ENCODE measurements around the gene FHIT. TPM values are rescaled to one million over a fixed set of nuclear protein-coding genes. Genes with fewer than 3 reads are reported as not detected.
"Not testable (repeated sequence)": the region's sequence is repeated elsewhere in the genome, so short reads cannot be mapped to it uniquely, and the experiment has no call there.

Gene FHIT
- total RNA-seq, 2 donors from 2014 or later = 8.7 to 12.7 TPM

DNA sequence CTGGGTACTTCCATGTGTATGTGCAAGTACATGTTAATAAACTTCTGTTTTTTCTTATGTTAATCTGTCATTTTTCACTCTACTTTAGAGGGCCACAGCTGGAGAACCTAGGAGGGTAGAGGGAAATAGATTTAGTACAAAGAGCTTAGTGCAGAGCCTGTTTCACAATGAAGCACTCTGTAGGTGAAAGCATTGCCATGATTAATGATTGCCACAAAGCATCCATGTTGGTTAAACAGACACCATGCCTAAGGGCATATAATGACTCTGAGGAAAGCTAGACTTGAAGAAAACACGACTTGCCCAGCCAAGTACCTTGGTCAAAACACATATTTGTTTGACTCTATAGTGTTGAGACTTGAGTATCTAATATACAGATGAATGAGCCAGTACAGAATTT, 338.4 kb downstream of the FHIT start:
- intact Hi-C loops (cut with DNase I) = no loop called here
- DNase-seq (no peak), ATAC-seq (no peak)

DNA sequence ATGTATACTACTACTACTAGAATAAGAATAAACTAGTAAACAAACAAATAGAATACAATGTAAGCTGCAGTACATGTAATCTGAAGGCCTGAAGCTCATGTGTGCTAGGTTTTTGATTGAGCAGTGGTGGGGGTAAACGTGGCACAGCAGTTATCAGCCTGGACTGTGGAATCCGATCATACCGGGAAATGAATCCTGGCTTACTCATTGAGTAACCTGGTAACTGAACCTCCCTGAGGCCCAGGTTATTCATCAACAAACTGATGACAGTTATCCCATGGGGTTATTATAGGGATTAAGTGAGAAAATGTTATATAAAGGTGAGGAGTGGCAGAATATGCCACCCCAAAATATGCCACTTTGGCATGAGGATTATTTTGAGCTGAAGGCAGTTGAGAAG, 339.1 kb downstream of the FHIT start:
- DNase-seq = no peak
- ATAC-seq = no peak
- intact Hi-C loops (cut with DNase I) = no loop called here

DNA sequence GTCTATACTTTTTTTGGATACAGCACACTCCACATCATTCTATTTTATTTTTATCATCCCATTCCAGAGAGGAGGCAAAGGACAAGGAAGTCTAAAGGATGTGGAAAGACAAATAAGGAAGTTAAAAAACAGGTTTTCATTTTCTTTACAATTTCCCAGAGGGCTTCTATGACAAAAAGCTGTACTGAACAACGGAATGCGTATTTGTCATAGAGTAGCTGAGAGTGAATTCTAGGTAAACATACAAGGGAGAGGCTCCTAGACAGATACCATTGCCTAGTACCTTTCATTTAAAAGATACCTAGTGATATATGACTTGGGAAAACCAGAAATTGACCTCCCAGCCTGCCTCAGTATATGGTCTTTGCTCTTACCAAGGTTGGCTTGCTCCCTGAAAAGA, 341.7 kb downstream of the FHIT start:
- intact Hi-C loops (cut with DNase I) = no loop called here
- DNase-seq = no peak
- ATAC-seq = no peak

DNA sequence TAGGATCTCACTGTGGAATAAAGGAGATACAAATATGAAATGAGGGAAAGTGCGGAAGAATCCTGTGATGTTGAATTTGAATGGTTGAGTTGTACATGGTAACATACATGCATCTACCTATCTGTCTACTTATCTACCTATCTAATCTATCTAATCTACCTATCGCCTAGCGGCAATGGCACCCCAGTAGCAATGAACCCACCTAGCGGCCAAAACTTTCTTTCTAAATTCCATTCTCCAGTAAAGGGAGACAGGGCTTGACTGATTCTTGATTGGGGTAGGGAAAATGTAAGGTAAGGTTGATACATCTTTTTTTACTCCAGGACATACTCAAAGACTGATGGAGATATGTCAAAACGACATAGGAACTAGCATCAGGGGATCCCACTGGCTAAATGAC, 345.0 kb downstream of the FHIT start:
- intact Hi-C loops (cut with DNase I) = no loop called here
- no peak for DNase-seq

DNA sequence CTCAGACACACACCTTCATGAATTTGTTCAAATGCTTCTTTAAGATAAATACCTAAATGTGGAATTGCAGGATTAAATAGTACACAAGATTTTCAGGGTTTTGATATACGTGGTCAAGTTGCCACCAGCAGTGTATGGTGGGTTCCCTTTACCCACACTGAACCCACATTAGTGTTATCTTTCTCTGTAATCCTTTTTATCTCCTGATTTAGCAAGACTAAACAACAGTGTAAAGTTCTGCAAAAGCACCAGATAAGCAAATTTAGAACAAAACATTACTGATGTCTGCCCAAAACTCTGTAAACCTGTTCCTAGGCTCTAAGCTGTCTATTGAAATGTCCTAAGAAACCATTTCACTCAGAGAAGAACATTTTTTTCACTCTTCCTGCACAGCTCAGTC, 352.9 kb downstream of the FHIT start:
- no peak for DNase-seq
- ATAC-seq = no peak
- intact Hi-C loops (cut with DNase I) = no loop called here

More for the DNA sequence above, 345.0 kb downstream of the FHIT start:
- no peak for ATAC-seq

DNA sequence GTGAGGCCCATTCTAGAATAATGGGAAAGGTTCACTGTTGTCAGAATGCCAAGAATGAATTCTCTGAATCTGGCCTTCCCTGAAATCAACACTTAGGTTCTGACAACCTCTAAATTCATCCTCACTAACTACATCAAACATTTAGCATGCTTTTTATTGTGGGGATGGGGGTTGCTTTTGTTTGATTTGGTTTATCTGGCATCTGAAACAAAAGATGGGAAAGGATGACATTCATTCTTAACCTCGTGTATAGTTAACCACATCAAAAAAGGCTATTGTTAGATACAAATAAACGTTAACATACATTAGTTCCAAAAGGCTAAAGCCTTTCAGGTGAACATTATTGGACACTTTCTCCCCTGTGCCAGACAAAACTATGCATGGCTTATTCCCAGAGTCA, 357.3 kb downstream of the FHIT start:
- ATAC-seq = no peak
- DNase-seq = no peak
- intact Hi-C loops (cut with DNase I) = no loop called here

DNA sequence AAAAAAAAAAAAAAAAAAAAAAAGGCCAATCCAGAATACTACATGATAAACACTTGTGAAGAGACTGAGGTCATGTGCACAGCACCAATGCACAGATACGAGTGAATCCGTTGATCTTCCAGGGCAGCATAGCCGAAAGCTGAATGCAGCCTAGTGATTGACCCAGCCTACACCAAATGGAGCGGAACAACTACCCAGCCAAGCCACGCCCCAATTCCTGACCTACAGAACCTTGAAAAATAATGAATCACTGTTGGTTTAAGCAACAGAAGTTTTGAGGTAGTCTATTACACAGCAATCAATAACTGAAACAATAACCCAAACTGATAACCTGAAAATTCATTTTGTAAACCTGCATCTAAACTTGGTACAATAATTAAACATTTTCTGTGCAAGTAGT, 361.0 kb downstream of the FHIT start:
- no peak for DNase-seq
- no peak for ATAC-seq
- intact Hi-C loops (cut with DNase I) = no loop called here

DNA sequence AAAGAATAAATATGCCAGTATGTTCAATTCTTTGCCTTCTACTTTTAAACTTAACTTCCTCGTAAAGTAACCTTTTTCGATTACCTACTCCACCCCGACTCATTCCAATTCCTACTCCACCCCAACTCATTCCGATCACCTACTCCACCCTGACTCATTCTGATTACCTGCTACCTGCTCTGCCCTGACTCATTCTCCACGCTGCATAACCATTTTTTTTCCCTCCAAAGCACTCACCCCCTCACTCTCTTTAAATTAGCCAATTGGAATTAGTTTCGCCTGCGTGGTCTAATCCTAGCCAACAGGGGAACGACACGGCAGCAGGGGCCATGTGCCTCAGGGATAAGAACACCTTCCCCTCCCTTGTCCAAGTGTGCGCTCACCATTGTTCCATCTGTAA, 362.3 kb downstream of the FHIT start:
- intact Hi-C loops (cut with DNase I); DNase-seq; ATAC-seq: not testable (repeated sequence)

DNA sequence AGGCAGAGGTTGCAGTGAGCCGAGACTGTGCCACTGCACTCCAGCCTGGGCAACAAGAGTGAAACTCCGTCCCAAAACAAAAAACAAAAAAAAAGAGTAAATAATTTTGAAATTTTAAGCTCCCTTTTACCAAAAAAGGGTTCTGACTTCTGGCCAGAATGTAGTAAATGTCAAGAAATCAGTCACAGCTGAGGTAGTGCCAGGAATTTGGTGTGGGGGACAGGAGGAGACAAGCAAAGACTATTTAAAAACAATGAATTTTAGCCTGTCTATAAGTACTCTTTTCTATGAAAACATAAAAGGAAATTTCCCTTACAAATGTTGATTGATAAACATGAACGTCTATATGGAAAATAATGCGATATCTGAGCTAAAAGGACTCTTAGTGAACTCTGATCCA, 363.7 kb downstream of the FHIT start:
- ATAC-seq = no peak
- no peak for DNase-seq
- intact Hi-C loops (cut with DNase I) = no loop called here

DNA sequence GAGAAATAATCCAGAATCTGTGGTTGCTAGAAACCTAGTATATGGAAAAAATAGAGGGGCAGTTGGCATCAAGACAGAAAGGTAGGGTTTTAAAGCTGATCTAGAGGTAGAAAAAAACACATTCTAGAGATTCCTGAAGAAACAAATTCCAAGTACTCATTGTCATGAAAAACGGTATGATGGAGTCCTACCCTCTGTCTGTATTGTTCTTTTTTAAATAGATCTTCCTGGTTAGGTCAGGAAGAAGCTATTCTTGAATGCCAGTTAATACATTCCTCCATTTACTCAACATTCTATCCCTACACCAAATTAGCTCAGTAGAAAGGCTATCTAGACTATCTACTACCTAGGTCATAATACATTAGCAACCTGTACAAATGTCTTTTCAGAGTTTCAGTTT, 364.7 kb downstream of the FHIT start:
- DNase-seq = no peak
- no peak for ATAC-seq
- intact Hi-C loops (cut with DNase I) = no loop called here

DNA sequence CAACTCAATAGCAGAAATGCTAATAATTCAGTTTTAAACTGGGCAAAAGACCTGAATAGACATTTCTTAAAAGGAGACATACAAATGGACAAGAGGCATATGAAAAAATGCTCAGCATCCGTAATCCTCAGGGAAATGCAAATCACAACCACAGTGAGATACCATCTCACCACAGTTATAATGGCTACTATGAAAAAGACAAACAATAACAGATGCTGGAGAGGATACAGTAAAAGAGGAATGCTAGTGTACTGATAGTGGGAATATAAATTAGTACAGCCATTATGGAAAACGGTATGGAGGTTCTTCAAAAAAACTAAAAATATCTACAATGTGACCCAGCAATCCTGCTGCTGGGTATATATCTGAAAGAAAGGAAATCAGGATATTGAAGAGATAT, 367.2 kb downstream of the FHIT start:
- ATAC-seq = no peak

DNA sequence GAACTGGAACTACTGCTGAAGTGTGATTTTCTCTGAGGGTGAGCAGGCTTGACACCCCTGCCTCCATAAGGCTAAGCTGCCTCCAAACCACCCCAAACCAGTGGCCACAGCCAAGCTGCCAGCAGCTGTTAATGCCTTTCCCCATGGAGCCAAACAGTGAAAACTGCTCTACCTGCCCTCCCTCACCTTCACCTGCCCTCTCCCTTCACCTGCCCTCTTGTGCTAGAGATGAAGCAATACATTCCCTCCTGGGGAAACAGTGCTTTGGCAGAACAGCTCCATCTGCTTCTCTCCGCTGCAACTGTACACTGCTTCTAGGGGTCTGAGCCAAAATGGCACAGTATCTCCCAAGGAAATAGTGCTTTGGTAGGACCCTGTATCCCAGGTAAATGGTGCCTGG, 374.1 kb downstream of the FHIT start:
- DNase-seq = no peak
- no peak for ATAC-seq

More for the DNA sequence above, 367.2 kb downstream of the FHIT start:
- intact Hi-C loops (cut with DNase I) = no loop called here
- no peak for DNase-seq

DNA sequence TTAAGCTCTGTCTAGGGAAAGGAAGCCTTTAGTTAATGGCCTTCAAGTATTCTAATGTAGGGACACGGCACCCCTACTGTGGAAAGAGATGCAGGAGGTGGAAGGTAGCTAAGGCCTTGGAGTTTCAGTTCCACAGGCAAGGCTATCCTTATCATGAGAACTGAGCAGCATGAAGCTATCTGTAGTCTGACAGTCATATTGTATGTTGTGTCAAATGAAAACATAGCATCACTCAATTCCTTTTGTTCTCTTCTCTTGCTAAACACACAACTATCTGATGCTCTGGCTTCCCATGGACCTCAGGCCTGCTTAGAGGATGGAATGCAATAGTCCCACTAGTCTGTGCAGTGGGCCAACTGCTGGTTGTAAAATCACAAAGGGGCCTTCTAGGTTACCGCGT, 380.9 kb downstream of the FHIT start:
- intact Hi-C loops (cut with DNase I) = no loop called here
- DNase-seq (no peak), ATAC-seq (no peak)

More for the DNA sequence above, 374.1 kb downstream of the FHIT start:
- intact Hi-C loops (cut with DNase I) = no loop called here

DNA sequence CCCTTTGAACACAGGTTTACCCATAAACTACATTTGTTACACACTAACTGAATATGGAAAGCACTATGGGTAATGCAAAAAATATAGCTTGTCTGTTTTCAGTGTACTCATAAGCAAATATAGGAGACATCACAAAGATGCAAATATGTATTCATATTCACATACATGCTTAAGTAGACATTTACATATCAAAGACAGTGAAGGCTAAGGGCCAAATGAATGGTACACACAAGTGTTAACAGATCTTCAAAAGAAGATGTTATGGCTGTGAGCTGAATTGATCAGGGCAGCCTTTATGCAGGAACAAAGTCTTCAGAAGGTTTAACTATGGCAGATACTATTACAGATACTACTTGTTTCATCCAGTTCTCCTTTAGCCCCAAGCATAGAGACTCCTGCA, 384.1 kb downstream of the FHIT start:
- intact Hi-C loops (cut with DNase I) = no loop called here
- DNase-seq (no peak), ATAC-seq (no peak)

DNA sequence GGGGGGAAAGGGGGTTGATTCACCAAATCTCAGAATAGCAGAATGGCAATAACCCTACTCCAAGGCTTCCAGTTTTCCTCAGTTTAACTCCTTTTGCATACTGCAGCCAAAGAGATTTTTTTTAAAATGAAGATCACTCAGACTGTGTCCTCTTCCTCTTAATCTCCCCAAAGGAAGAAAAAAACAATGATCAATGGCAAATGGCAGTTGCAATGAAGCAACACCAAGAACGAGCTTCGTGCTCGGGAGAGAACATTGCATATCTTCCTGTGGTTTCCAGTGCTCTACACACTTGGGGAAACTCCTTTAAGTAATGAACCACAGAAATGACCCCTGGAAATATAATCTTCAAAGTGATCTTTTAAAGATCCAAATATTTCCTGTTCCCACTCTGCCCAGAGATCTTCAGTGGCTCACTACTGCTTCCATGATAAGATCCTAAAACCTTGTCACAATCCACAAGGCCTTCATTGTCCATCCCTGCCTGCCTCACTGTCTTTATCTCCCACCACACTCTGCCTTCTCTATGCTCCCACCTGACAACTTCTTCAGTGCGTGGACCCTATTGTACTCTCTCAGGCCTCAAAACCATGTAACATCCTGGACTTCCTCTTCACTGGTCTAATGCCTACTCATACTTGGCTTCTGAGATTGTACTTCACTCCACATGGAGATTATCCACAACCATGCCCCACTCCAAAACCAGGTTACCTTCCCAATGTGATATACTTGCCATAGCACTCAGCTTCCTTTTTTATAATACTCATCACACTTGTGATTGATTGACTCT, 394.8 kb downstream of the FHIT start:
- DNase-seq = no peak
- no peak for ATAC-seq
- intact Hi-C loops (cut with DNase I) = no loop called here

DNA sequence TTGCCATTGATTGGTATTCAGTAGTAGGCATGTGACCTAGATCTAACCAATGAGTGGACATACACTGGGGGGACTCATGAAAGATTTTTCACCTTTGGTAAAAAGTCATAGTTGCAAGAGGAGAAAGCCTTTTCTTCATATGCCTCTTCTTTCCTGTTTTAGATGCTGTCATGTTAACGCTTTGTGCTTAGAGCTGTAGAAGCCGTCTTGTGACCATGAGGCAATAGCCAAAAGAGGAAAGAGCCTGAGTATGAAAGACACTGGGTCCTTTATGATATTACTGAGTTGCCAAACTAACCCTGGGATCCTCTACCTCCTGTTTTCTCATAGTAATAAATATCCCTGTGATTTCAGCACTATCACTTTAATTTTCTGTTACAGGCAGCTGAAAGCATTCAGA, 396.0 kb downstream of the FHIT start:
- no peak for DNase-seq
- ATAC-seq = peak in 1 of 2 donors; percentile 56
- intact Hi-C loops (cut with DNase I) = no loop called here

DNA sequence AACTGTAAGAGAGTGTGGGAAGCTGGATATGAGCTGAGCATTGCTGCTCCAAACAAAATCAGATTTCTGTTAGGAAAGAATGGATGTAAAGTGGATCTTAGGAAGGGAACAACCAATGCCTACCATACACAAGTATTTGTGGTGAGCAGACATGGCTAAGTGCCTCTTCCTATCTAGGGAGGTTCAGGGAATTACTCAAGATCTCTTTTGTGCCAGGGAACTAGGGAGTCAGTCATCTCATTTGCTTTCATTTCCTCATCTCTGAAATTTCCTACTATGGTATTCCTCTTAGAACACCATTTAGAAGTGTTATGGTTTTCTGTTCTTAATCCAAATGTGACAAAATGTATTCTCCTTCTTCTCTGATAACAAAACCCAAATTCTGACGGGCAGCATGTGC, 396.5 kb downstream of the FHIT start:
- intact Hi-C loops (cut with DNase I) = no loop called here
- ATAC-seq (peak in 1 of 2 donors; percentile 52), DNase-seq (no peak)

DNA sequence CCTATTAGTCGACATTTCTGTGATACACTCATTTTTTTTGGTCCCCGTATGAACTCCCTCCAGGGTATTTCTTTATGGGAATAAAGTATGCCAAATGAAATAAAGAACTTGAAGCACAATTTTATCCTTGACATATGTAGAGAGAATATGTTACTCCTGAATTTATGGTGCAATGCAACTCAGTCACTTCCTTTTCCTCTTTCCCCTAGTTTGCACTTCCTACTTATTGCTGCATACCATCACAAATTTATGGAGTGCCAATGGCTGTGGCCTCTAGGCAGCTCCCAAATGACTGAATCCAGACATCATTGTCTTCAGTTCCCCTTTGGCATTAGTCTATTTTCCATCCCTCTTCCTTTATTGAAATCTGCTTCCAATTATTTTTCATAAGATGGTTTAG, 403.5 kb downstream of the FHIT start:
- ATAC-seq (no peak), DNase-seq (no peak)
- intact Hi-C loops (cut with DNase I) = no loop called here

DNA sequence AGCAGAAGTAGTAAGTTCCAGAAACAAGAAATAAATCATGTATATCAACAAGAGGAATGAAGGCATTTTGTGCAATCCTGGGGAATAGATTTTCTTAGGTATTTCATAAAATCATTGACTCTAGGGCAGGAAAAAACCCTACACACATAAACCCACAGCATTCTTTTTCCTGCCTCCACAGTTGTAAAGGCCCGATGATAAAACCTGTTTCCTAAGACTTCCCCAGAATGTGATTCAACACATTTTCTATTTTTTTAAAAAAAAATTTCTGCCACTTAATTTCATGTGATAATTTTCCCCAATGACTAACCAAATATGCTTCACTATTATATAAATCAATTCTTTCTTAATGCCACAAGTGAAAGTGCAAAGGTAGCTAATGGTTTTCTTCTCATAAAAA, 407.0 kb downstream of the FHIT start:
- ATAC-seq = no peak
- intact Hi-C loops (cut with DNase I) = no loop called here

DNA sequence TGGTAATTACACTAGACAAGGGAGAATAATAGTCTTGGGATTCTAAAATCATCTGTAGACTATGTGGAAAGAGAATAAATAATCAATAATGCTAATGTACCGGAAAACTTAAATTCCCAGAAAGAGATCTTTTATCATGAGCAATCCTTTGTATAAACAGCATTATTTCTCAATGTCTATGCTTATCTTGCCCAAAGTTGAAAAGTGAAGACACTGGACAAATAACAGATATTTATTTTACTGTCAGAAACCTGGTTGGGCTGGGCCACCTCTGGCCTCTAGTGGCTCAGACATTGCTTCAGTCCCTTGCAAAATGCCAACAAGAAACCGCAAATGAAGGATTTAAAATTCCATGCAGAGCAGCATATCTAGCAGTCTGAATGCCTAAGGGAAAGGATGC, 409.9 kb downstream of the FHIT start:
- no peak for DNase-seq
- intact Hi-C loops (cut with DNase I) = no loop called here
- no peak for ATAC-seq

More for the DNA sequence above, 407.0 kb downstream of the FHIT start:
- no peak for DNase-seq

DNA sequence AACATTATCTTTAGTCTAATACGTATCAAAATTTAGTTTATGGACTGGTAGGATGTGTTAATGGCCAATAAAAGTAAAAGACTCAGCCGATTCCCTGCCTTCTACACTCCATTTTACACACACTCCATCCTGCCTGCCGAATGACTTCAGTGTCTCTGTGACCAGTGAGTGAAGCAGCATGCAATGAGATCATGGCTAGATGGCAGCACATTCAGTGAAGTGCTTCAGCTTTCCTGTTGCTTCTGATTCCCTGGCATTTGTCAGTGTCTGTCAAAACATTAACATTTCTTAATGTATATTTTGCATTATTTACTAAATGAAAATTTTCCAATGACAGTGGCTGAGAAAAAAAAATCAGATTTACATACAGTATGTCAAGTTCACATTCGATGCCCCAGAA, 412.0 kb downstream of the FHIT start:
- no peak for DNase-seq
- no peak for ATAC-seq
- intact Hi-C loops (cut with DNase I) = no loop called here

DNA sequence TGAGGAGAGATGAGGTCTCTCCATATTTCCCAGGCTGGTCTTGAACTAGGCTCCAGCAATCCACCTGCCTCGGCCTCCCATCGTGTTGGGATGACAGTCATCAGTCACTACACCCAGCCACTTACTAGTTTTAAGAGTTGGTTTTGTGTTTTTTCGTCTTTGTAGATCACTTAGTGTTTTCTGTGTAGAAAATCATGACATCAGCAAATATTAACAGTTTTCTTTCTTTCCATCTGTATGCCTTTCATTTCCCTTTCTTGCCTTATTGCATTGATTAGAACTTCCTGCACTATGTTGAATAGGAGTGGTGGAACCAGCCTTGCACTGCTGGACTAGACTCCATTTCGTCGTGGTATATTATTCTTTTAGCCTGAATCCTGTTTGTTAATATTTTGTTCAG, 415.5 kb downstream of the FHIT start:
- no peak for DNase-seq
- intact Hi-C loops (cut with DNase I) = no loop called here
- ATAC-seq = no peak

Data from left cardiac atrium (tissue), 4 donors.